ENCODE measurements around the gene RPA3. TPM values are rescaled to one million over a fixed set of nuclear protein-coding genes. Genes with fewer than 3 reads are reported as not detected.

The RPA3 gene
- polyA plus RNA-seq, 1 experiment = 22.9 TPM

DNA sequence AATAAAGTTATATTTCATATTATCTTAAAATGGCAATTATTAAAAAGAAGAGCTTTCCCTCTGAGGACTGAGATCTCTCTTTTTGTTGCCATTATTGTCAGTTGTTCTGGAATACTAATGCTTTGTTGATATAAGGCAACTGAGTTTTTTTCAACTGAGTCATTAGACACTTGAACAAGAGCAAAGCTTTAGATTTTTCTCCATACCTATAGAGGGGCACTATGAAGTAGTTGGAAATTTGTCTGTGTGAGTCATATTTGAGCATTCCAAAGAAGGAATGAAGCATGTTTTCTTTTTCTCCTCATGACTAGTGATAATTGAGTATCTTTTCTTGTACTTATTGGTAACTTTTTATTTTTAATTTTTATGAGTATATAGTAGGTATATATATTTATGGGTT, 24.5 kb downstream of the RPA3 start:
- DNase-seq (ENCODE audit: low read depth, low spot score) = peak; percentile 66
- no peaks in the 10 kb centered on the region for H3K9me3 ChIP-seq (ENCODE audit: control insufficient read depth, insufficient read depth, low read length)
- POLR2A ChIA-PET = no interaction called here
- H3K27ac ChIP-seq (ENCODE audit: low read depth, low read length) = no peak overlapping the region
- CTCF ChIA-PET = interaction anchor here (1.0 to 5.4 kb wide), 2 partner anchors 8 to 12 kb away, joined by 3 to 63 read pairs; no protein-coding TSS in a partner anchor
- TF ChIP-seq, protein P1, sequence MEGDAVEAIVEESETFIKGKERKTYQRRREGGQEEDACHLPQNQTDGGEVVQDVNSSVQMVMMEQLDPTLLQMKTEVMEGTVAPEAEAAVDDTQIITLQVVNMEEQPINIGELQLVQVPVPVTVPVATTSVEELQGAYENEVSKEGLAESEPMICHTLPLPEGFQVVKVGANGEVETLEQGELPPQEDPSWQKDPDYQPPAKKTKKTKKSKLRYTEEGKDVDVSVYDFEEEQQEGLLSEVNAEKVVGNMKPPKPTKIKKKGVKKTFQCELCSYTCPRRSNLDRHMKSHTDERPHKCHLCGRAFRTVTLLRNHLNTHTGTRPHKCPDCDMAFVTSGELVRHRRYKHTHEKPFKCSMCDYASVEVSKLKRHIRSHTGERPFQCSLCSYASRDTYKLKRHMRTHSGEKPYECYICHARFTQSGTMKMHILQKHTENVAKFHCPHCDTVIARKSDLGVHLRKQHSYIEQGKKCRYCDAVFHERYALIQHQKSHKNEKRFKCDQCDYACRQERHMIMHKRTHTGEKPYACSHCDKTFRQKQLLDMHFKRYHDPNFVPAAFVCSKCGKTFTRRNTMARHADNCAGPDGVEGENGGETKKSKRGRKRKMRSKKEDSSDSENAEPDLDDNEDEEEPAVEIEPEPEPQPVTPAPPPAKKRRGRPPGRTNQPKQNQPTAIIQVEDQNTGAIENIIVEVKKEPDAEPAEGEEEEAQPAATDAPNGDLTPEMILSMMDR (IDR thresholded peaks at IDR 0.05; ENCODE audit: low read depth, low read length) = no peak
- H3K27me3 ChIP-seq (ENCODE audit: control insufficient read depth, insufficient read depth, low read length) = no peaks in the 10 kb centered on the region
- H3K4me3 ChIP-seq (ENCODE audit: low read depth, low read length) = no peak overlapping the region

DNA sequence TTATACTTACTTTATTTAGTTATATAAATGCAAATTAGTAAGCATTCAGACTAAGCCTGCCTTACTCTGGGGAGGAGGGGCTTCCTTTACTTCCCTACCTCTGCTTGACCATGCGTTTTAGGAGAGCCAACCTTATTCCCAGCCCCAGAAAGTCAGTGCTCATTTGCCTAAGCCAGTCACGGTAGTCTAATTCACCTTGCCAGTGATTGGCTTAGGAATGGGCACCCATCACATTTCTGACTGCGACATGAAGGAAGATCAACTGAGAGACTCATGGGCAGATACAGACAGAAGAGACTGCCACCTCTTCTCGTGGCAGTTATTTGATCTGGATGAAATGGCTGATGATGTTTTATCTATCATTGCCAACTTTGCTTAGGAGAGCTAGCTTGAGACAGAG, 29.5 kb downstream of the RPA3 start:
- H3K27ac ChIP-seq (ENCODE audit: low read depth, low read length) = no peak overlapping the region
- no peaks in the 10 kb centered on the region for H3K27me3 ChIP-seq (ENCODE audit: control insufficient read depth, insufficient read depth, low read length)
- no peak overlapping the region for H3K4me3 ChIP-seq (ENCODE audit: low read depth, low read length)
- ChIA-PET CTCF (interaction anchor here (1.6 to 5.4 kb wide), 2 partner anchors 7 to 73 kb away, joined by 4 to 63 read pairs; no protein-coding TSS in a partner anchor), POLR2A (no interaction called here)
- DNase-seq (ENCODE audit: low read depth, low spot score) = no peak
- H3K9me3 ChIP-seq (ENCODE audit: control insufficient read depth, insufficient read depth, low read length) = no peaks in the 10 kb centered on the region
- TF ChIP-seq, protein P1 (IDR thresholded peaks at IDR 0.05; ENCODE audit: low read depth, low read length) = no peak

DNA sequence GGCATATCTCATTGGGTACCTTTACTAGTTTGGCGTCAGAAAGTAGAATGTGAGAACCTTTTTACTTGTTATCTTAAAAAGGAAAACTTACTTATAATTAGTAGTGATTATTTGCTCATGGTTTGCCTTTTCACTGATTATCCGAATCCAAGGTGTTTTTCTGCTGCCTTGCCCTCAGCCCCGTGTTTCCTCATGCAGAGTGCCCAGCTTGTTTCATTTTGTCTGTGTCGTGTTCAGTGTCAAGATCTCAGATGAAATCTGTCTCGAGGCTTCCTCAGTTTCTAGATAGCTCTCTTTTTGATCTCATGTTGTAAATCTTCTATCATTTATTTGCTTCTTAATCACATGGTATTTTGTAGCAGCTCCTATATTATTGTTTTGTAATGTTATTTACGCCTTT, 30.1 kb downstream of the RPA3 start:
- Histone ChIP-seq H3K27ac (ENCODE audit: low read depth, low read length) (no peak overlapping the region), H3K4me3 (ENCODE audit: low read depth, low read length) (no peak overlapping the region), H3K9me3 (ENCODE audit: control insufficient read depth, insufficient read depth, low read length) (no peaks in the 10 kb centered on the region), H3K27me3 (ENCODE audit: control insufficient read depth, insufficient read depth, low read length) (no peaks in the 10 kb centered on the region)
- TF ChIP-seq, protein P1 (IDR thresholded peaks at IDR 0.05; ENCODE audit: low read depth, low read length) = no peak
- CTCF ChIA-PET = interaction anchor here (1.4 to 1.8 kb wide), 3 partner anchors 10 to 74 kb away, joined by 3 to 4 read pairs (median 4); no protein-coding TSS in a partner anchor
- no peak for DNase-seq (ENCODE audit: low read depth, low spot score)
- POLR2A ChIA-PET = no interaction called here

DNA sequence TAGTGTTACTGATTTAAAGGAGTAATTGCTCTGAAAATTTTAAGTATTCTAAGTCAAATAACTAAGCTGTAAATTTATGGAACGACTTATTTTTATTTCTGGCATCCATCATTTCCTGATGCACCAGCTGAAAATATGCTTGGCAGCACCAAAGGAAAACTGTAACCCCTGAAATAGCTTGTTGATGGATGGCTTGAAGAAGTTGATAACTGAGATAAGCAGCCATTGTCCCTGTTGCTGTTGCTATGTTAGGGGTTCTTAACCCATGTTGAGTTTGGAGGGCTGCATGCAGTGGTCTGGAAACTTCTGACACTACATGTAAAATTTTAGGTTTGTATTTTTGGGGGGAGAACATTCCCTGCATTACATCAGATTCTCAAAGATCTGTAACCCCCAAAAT, 30.6 kb downstream of the RPA3 start:
- TF ChIP-seq, protein P1 (IDR thresholded peaks at IDR 0.05; ENCODE audit: low read depth, low read length) = no peak
- POLR2A ChIA-PET = no interaction called here
- CTCF ChIA-PET = interaction anchor here (1.4 to 1.8 kb wide), 3 partner anchors 9 to 74 kb away, joined by 3 to 4 read pairs (median 4); no protein-coding TSS in a partner anchor

DNA sequence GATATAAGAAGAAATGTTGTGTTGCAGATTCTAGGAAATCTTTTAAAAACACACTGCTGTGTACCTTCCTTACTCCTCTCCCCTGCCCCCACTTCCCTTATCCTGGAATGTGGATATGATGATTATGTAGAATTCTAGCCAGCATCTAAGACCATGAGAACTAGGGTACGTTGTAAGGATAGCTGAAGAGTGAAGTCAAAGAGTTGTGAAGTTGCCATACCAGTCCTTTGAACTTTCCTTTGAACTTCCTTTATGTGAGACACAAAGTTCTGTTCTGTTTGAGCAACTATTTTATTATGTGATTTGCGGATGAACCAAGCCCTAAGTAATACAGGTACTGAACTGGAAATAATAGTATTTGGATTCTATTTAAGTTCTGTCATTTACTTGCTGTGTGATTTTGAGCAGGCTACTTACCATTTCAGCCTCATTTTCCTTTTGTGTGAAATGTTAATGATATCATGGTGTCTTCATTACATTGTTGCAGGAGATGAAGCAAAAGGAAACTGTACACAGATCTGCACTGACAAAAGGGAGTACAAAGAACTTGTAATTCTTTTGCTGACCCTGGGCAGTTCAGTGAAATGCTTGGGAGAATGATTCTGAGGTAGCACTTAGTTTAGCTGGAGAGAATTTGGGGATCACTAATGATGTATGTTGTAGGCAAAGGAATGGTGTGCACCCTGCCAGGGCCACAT, 31.4 kb downstream of the RPA3 start:
- ChIA-PET POLR2A (no interaction called here), CTCF (interaction anchor here (0.9 to 1.8 kb wide), 3 partner anchors 9 to 503 kb away, joined by 3 to 4 read pairs (median 3); no protein-coding TSS in a partner anchor)
- TF ChIP-seq, protein P1 (IDR thresholded peaks at IDR 0.05; ENCODE audit: low read depth, low read length) = no peak
- no peak for DNase-seq (ENCODE audit: low read depth, low spot score)
- no peak overlapping the region for H3K4me3 ChIP-seq (ENCODE audit: low read depth, low read length)
- H3K27ac ChIP-seq (ENCODE audit: low read depth, low read length) = no peak overlapping the region
- no peaks in the 10 kb centered on the region for H3K9me3 ChIP-seq (ENCODE audit: control insufficient read depth, insufficient read depth, low read length)
- H3K27me3 ChIP-seq (ENCODE audit: control insufficient read depth, insufficient read depth, low read length) = no peaks in the 10 kb centered on the region

More for the DNA sequence above, 30.6 kb downstream of the RPA3 start:
- Histone ChIP-seq H3K4me3 (ENCODE audit: low read depth, low read length) (no peak overlapping the region), H3K27me3 (ENCODE audit: control insufficient read depth, insufficient read depth, low read length) (no peaks in the 10 kb centered on the region), H3K27ac (ENCODE audit: low read depth, low read length) (no peak overlapping the region), H3K9me3 (ENCODE audit: control insufficient read depth, insufficient read depth, low read length) (no peaks in the 10 kb centered on the region)
- no peak for DNase-seq (ENCODE audit: low read depth, low spot score)
